PC-3 (cell line): ENCODE results near the gene MED12L. TPM values are rescaled to one million over a fixed set of nuclear protein-coding genes. Genes with fewer than 3 reads are reported as not detected.

Experiments
- ATAC-seq: fragments of 200-7000 bp; cut with Tn5 transposase; 2 replicates; pipeline ENCODE4 v1.9.1; 2020; ENCODE audit warnings: mild to moderate bottlenecking, moderate library complexity
- BruUV-seq: library from RNA; stranded (reverse); fragments of 400-500 nt; replicated peaks from 2 replicates; lab custom pipeline; 2021; lab: Mats Ljungman, UMichigan
- CTCF ChIA-PET: fragments of 300-600 bp; sonication (Branson Sonifier 250); formaldehyde crosslinking; loops from one replicate; lab custom pipeline; 2022; ENCODE audit warnings: antibody characterized with exemption; lab: Charles Lee
- POLR2A ChIA-PET: fragments of 300-600 bp; sonication (Branson Sonifier 250); formaldehyde crosslinking; loops from one replicate; lab custom pipeline; 2022; ENCODE audit warnings: antibody characterized with exemption; ENCODE audit not compliant: unreplicated experiment; lab: Charles Lee
- DNase-seq: peaks from one replicate; pipeline ENCODE4 v3.0.0-alpha.2; 2015
- H2AFZ ChIP-seq: fragments of 300-600 bp; sonication (generic); 2 replicates; pipeline ENCODE4 v1.6.0; 2016; ENCODE audit warnings: antibody characterized with exemption, low read length
- H3F3A ChIP-seq: fragments of 300-600 bp; sonication (generic); one replicate; pipeline ENCODE4 v1.6.0; 2017; ENCODE audit warnings: antibody characterized with exemption, low read length, control low read depth, mild to moderate bottlenecking; ENCODE audit not compliant: unreplicated experiment
- H3K27ac ChIP-seq: fragments of 300-600 bp; sonication (generic); 2 replicates; pipeline ENCODE4 v1.5.1; 2016; ENCODE audit warnings: mild to moderate bottlenecking, low read length
- H3K27me3 ChIP-seq: fragments of 300-600 bp; sonication (generic); 2 replicates; pipeline ENCODE4 v1.6.1; 2016; ENCODE audit warnings: low read length, mixed read lengths
- H3K36me3 ChIP-seq: fragments of 300-600 bp; sonication (generic); 2 replicates; pipeline ENCODE4 v1.6.1; 2016; ENCODE audit warnings: low read depth, mixed run types, low read length, mixed read lengths
- H3K4me1 ChIP-seq: fragments of 300-600 bp; sonication (generic); 2 replicates; pipeline ENCODE4 v1.5.1; 2016; ENCODE audit warnings: low read length; ENCODE audit not compliant: insufficient read depth
- H3K4me2 ChIP-seq: fragments of 300-600 bp; sonication (generic); 2 replicates; pipeline ENCODE4 v1.6.0; 2016; ENCODE audit warnings: low read length
- H3K4me3 ChIP-seq: fragments of 300-600 bp; sonication (generic); 2 replicates; pipeline ENCODE4 v1.5.1; 2016; ENCODE audit warnings: mild to moderate bottlenecking, low read length, mixed read lengths
- H3K79me2 ChIP-seq: fragments of 300-600 bp; sonication (generic); 2 replicates; pipeline ENCODE4 v1.6.1; 2017; ENCODE audit warnings: low read length, mixed read lengths
- H3K9ac ChIP-seq: fragments of 300-600 bp; sonication (generic); 2 replicates; pipeline ENCODE4 v1.6.0; 2016; ENCODE audit warnings: mild to moderate bottlenecking, low read length
- H3K9me2 ChIP-seq: fragments of 300-600 bp; sonication (generic); replicated peaks from 2 replicates; pipeline ENCODE4 v1.6.1; 2016; ENCODE audit warnings: mixed run types, low read length, mixed read lengths
- H3K9me3 ChIP-seq: fragments of 300-600 bp; sonication (generic); 2 replicates; pipeline ENCODE4 v1.6.1; 2016; ENCODE audit warnings: low read length, mixed read lengths
- H4K20me1 ChIP-seq: fragments of 300-600 bp; sonication (generic); 2 replicates; pipeline ENCODE4 v1.6.1; 2016; ENCODE audit warnings: low read length, mixed read lengths
- CTCF ChIP-seq: fragments of 300-600 bp; sonication (generic); conservative IDR thresholded peaks from 2 replicates; pipeline ENCODE4 v1.5.1; 2017; ENCODE audit warnings: antibody characterized with exemption, low read depth, mild to moderate bottlenecking, low read length
- EZH2 ChIP-seq: fragments of 300-600 bp; sonication (generic); IDR thresholded peaks from one replicate; pipeline ENCODE4 v1.6.1; 2017; ENCODE audit warnings: antibody characterized with exemption, mild to moderate bottlenecking, low read length; ENCODE audit not compliant: unreplicated experiment
- EZH2phosphoT487 ChIP-seq: fragments of 300-600 bp; sonication (generic); IDR thresholded peaks from 2 replicates; pipeline ENCODE4 v1.6.1; 2018; ENCODE audit warnings: mild to moderate bottlenecking, antibody characterized with exemption, low read length, borderline replicate concordance
- intact Hi-C: fragments of 100-400 bp; cut with micrococcal nuclease; formaldehyde crosslinking; loops from 2 replicates; pipeline ENCODE4 v1.9.0; 2023
- total RNA-seq: library from RNA; depleted of rRNA; stranded (reverse); fragments of >200 nt; gene quantifications from 2 replicates; pipeline ENCODE4 v1.2.3, GENCODE V29; 2014

The MED12L gene
- total RNA-seq, 1 experiment from 2014 or later, result 0.55 TPM

- Histone ChIP-seq H3K4me2 (no peak overlapping the region), H3K4me3 (no peak overlapping the region), H3K9me2 (no peaks in the 10 kb centered on the region), H4K20me1 (no peaks in the 10 kb centered on the region), H3K9me3 (no peaks in the 10 kb centered on the region), H3K9ac (no peak overlapping the region), H3K36me3 (no peaks in the 10 kb centered on the region), H3F3A (no peaks in the 10 kb centered on the region), H3K79me2 (peaks cover 83% of the 10 kb centered on the region), H3K4me1 (peaks cover 61% of the 10 kb centered on the region), H2AFZ (no peak overlapping the region), H3K27me3 (no peaks in the 10 kb centered on the region), H3K27ac (no peak overlapping the region)
- TF ChIP-seq CTCF (no peak), EZH2phosphoT487 (no peak), EZH2 (no peak)
- POLR2A ChIA-PET, result no interaction called here
- DNase-seq, result no peak
- CTCF ChIA-PET, result no interaction called here
- no TSS peak for BruUV-seq
- no peak for ATAC-seq
- intact Hi-C loops, result no loop called here
Observed at GRCh38 chr3:151312972-151313371, 227.5 kb downstream of the MED12L start.

- no peaks in the 10 kb centered on the region for H3K27me3 ChIP-seq
- TF ChIP-seq EZH2phosphoT487 (no peak), CTCF (no peak), EZH2 (no peak)
- H3K9me3 ChIP-seq, result no peaks in the 10 kb centered on the region
- peaks cover 61% of the 10 kb centered on the region for H3K4me1 ChIP-seq
- peaks cover 73% of the 10 kb centered on the region for H3K79me2 ChIP-seq
- ATAC-seq, result no peak
- H2AFZ ChIP-seq, result no peak overlapping the region
- H3K4me3 ChIP-seq, result peak overlapping the region; percentile 72
- ChIA-PET CTCF (no interaction called here), POLR2A (no interaction called here)
- H3K9me2 ChIP-seq, result no peaks in the 10 kb centered on the region
- no peak for DNase-seq
- H3K27ac ChIP-seq, result no peak overlapping the region
- no TSS peak for BruUV-seq
- no peaks in the 10 kb centered on the region for H4K20me1 ChIP-seq
- no peak overlapping the region for H3K9ac ChIP-seq
- H3K36me3 ChIP-seq, result no peaks in the 10 kb centered on the region
- peak overlapping the region; percentile 89 for H3K4me2 ChIP-seq
- peaks cover 6% of the 10 kb centered on the region for H3F3A ChIP-seq
- intact Hi-C loops, result no loop called here
Observed at GRCh38 chr3:151314137-151314536, 228.7 kb downstream of the MED12L start.

GRCh38 chr3:151314593-151314992 is 229.1 kb downstream of the MED12L start:
- no TSS peak for BruUV-seq
- Histone ChIP-seq H3K9me2 (no peaks in the 10 kb centered on the region), H3K4me2 (peak overlapping the region; percentile 89), H3K9ac (peak overlapping the region; percentile 68; the same call in 1 of the 2 replicates), H3K79me2 (peaks cover 69% of the 10 kb centered on the region), H4K20me1 (no peaks in the 10 kb centered on the region), H3K4me1 (peaks cover 61% of the 10 kb centered on the region), H3K27me3 (no peaks in the 10 kb centered on the region), H3K9me3 (no peaks in the 10 kb centered on the region), H3K36me3 (no peaks in the 10 kb centered on the region), H3K4me3 (peak overlapping the region; percentile 72), H3F3A (peaks cover 6% of the 10 kb centered on the region), H2AFZ (no peak overlapping the region), H3K27ac (peak overlapping the region; percentile 89)
- TF ChIP-seq EZH2phosphoT487 (no peak), CTCF (no peak), EZH2 (no peak)
- DNase-seq (no peak), ATAC-seq (no peak)
- CTCF ChIA-PET, result no interaction called here
- POLR2A ChIA-PET, result no interaction called here
- intact Hi-C loops, result no loop called here
